OCI-LY7 (cell line): ENCODE measurements around the gene CUL4A. TPM values are rescaled to one million over a fixed set of nuclear protein-coding genes. Genes with fewer than 3 reads are reported as not detected.

ENCODE experiments used
- BruUV-seq: library from RNA; stranded (reverse); fragments of 400-500 nt; replicated peaks from 2 replicates; lab custom pipeline; 2021; lab: Mats Ljungman, UMichigan
- CTCF ChIA-PET: fragments of 300-600 bp; sonication (Branson Sonifier 250); formaldehyde crosslinking; loops from one replicate; lab custom pipeline; 2022; ENCODE audit warnings: antibody characterized with exemption; ENCODE audit not compliant: unreplicated experiment; lab: Charles Lee
- POLR2A ChIA-PET: fragments of 300-600 bp; sonication (Branson Sonifier 250); formaldehyde crosslinking; loops from one replicate; lab custom pipeline; 2022; ENCODE audit warnings: antibody characterized with exemption; lab: Charles Lee
- DNase-seq: peaks from one replicate; pipeline ENCODE4 v3.0.0-alpha.2; 2015; ENCODE audit warnings: low spot score
- H2AFZ ChIP-seq: fragments of 200-600 bp; sonication (generic), shearing (Covaris generic); 2 replicates; pipeline ENCODE4 v1.6.1; 2014; ENCODE audit warnings: mild to moderate bottlenecking, antibody characterized with exemption, low read length, moderate library complexity
- H3K27ac ChIP-seq: fragments of 200-600 bp; sonication (generic); 2 replicates; pipeline ENCODE4 v1.5.1; 2014; ENCODE audit warnings: mixed run types, low read depth, mild to moderate bottlenecking, moderate library complexity, low read length, inconsistent platforms; ENCODE audit not compliant: poor library complexity, severe bottlenecking
- H3K36me3 ChIP-seq: fragments of 200-600 bp; sonication (generic); 2 replicates; pipeline ENCODE4 v1.6.1; 2014; ENCODE audit warnings: mild to moderate bottlenecking, antibody characterized with exemption, low read length, moderate library complexity, mixed read lengths; ENCODE audit not compliant: insufficient read depth
- H3K4me1 ChIP-seq: fragments of 200-600 bp; sonication (generic); 2 replicates; pipeline ENCODE4 v1.5.1; 2014; ENCODE audit warnings: mild to moderate bottlenecking, low read length; ENCODE audit not compliant: insufficient read depth, poor library complexity, severe bottlenecking
- H3K4me2 ChIP-seq: fragments of 200-600 bp; sonication (generic); 2 replicates; pipeline ENCODE4 v1.6.1; 2014; ENCODE audit warnings: mild to moderate bottlenecking, low read length
- H3K4me3 ChIP-seq: fragments of 200-600 bp; sonication (generic); 2 replicates; pipeline ENCODE4 v1.5.1; 2014; ENCODE audit warnings: mild to moderate bottlenecking, low read depth, low read length; ENCODE audit not compliant: poor library complexity, severe bottlenecking
- H3K79me2 ChIP-seq: fragments of 200-600 bp; sonication (generic); 2 replicates; pipeline ENCODE4 v1.6.1; 2016; ENCODE audit warnings: low read depth, mild to moderate bottlenecking, low read length, moderate library complexity, mixed read lengths; ENCODE audit not compliant: insufficient read depth
- H3K9me2 ChIP-seq: fragments of 200-600 bp; sonication (generic); 2 replicates; pipeline ENCODE4 v1.6.1; 2016; ENCODE audit warnings: mild to moderate bottlenecking, low read length, mixed read lengths; ENCODE audit not compliant: insufficient read depth
- H3K9me3 ChIP-seq: fragments of 200-600 bp; sonication (generic); 2 replicates; pipeline ENCODE4 v1.6.1; 2014; ENCODE audit warnings: mild to moderate bottlenecking, mixed run types, low read length, mixed read lengths
- H4K20me1 ChIP-seq: fragments of 200-600 bp; sonication (generic); 2 replicates; pipeline ENCODE4 v1.6.1; 2014; ENCODE audit warnings: mild to moderate bottlenecking, antibody characterized with exemption, low read length, moderate library complexity, mixed read lengths; ENCODE audit not compliant: insufficient read depth
- EZH2phosphoT487 ChIP-seq: fragments of 200-600 bp; sonication (generic); IDR thresholded peaks from 2 replicates; pipeline ENCODE4 v1.6.1; 2018; ENCODE audit warnings: low read depth, borderline replicate concordance, mild to moderate bottlenecking, mixed run types, antibody characterized with exemption, low read length, moderate library complexity, mixed read lengths
- intact Hi-C: fragments of 100-400 bp; cut with micrococcal nuclease; formaldehyde crosslinking; loops from one replicate; pipeline ENCODE4 v1.10.0; 2022; ENCODE audit not compliant: unreplicated experiment
- total RNA-seq, 2 experiments: library from RNA; depleted of rRNA in 1 of 2; stranded (reverse); fragments of >200 nt in 1 of 2; shearing (Covaris generic) in 1 of 2; gene quantifications; 2 replicates each; pipeline ENCODE4 v1.2.3, GENCODE V29; 2014 to 2022
- TF ChIP-seq, protein P1 (sequence below): fragments of 200-600 bp; sonication (generic); conservative IDR thresholded peaks from 2 replicates; pipeline ENCODE4 v1.5.1; 2014; ENCODE audit warnings: mild to moderate bottlenecking, antibody characterized with exemption, low read length, moderate library complexity, mixed read lengths

CUL4A gene
- total RNA-seq, 2 experiments from 2014 or later: 46.6 to 49.8 TPM

DNA sequence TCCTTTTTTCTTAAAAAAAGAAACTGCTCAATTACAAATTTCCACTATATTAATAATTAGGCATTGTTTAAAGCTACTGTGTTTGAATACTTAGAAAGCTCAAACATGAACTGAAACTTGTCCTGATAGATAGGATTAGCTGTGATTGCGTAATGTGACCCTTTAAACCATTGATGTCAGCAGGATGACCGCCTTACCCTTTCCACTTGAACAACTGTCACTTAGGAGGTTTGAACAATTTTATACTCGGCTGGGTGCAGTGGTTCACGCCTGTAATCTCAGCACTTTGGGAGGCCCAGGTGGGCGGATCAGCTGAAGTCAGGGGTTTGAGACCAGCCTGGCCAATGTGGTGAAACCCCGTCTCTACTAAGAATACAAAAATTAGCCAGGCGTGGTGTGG, 90.5 kb downstream of the CUL4A start:
- H3K36me3 ChIP-seq: no peaks in the 10 kb centered on the region
- BruUV-seq: no TSS peak
- H3K9me3 ChIP-seq: no peaks in the 10 kb centered on the region
- peaks cover 24% of the 10 kb centered on the region for H3K79me2 ChIP-seq
- no peak overlapping the region for H3K4me3 ChIP-seq
- POLR2A ChIA-PET: interaction anchor here (0.7 kb wide), 1 partner anchor 82 kb away, joined by 4 read pairs; no protein-coding TSS in a partner anchor
- TF ChIP-seq, protein P1, sequence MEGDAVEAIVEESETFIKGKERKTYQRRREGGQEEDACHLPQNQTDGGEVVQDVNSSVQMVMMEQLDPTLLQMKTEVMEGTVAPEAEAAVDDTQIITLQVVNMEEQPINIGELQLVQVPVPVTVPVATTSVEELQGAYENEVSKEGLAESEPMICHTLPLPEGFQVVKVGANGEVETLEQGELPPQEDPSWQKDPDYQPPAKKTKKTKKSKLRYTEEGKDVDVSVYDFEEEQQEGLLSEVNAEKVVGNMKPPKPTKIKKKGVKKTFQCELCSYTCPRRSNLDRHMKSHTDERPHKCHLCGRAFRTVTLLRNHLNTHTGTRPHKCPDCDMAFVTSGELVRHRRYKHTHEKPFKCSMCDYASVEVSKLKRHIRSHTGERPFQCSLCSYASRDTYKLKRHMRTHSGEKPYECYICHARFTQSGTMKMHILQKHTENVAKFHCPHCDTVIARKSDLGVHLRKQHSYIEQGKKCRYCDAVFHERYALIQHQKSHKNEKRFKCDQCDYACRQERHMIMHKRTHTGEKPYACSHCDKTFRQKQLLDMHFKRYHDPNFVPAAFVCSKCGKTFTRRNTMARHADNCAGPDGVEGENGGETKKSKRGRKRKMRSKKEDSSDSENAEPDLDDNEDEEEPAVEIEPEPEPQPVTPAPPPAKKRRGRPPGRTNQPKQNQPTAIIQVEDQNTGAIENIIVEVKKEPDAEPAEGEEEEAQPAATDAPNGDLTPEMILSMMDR: no peak
- TF ChIP-seq EZH2phosphoT487: no peak
- H3K27ac ChIP-seq: no peak overlapping the region
- intact Hi-C loops: loop anchor here (5.0 kb wide), 1 partner anchor 92 kb away; no protein-coding TSS in a partner anchor
- no peak overlapping the region for H3K4me2 ChIP-seq
- H3K9me2 ChIP-seq: no peaks in the 10 kb centered on the region
- peaks cover 4% of the 10 kb centered on the region; the same call in 1 of the 2 replicates for H4K20me1 ChIP-seq
- DNase-seq: no peak
- CTCF ChIA-PET: no interaction called here
- peaks cover 11% of the 10 kb centered on the region for H3K4me1 ChIP-seq
- H2AFZ ChIP-seq: no peak overlapping the region

DNA sequence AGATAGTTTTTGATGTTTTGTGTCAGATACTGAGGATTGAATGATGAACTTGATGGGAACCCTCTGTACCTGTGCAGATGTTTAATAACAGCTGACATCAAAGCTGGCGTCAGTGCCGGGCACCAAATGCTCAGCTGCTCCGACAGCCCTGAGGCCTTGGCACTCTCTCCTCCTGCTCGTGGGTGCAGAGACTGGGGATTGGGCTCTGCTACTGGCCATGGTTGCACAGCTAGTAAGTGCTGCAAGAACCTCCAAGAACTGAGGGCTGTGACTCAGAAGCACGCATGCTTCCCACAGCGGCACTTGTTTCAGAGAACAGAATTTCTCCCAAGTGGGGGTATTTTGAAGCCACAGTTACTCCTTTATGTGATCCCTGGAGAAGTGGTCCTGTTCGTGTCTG, 93.6 kb downstream of the CUL4A start:
- no TSS peak for BruUV-seq
- no peaks in the 10 kb centered on the region for H3K9me2 ChIP-seq
- TF ChIP-seq, protein P1: no peak
- TF ChIP-seq EZH2phosphoT487: no peak
- H3K4me1 ChIP-seq: peaks cover 8% of the 10 kb centered on the region
- H2AFZ ChIP-seq: no peak overlapping the region
- H3K36me3 ChIP-seq: no peaks in the 10 kb centered on the region; the same call in 1 of the 2 replicates
- no peak overlapping the region for H3K4me3 ChIP-seq
- no peak overlapping the region for H3K4me2 ChIP-seq
- no peaks in the 10 kb centered on the region for H3K9me3 ChIP-seq
- DNase-seq: no peak
- intact Hi-C loops: no loop called here
- H3K79me2 ChIP-seq: peaks cover 18% of the 10 kb centered on the region
- CTCF ChIA-PET: no interaction called here
- no peak overlapping the region for H3K27ac ChIP-seq
- POLR2A ChIA-PET: no interaction called here
- peaks cover 4% of the 10 kb centered on the region; the same call in 1 of the 2 replicates for H4K20me1 ChIP-seq

DNA sequence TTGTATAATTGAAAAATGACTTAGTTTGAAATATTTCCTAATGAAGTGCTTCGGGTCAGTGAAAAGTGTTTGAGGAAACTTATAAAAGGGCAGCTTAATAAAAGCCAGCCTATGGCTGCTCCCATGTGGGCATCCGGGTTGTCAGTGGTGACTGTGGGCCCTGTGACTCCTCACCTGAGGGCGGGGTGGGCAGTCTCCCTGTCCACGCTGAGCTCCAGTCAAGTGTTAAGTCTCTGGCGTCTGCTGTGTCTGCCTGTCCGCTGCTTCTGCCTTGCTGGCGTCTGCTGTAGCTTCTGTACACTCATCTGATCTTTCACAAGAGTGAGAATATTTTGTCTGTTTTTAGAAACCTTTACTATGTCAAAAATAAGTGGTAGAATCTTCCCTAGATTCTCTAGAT, 94.7 kb downstream of the CUL4A start:
- ChIA-PET POLR2A (no interaction called here), CTCF (no interaction called here)
- H3K36me3 ChIP-seq: peaks cover 1% of the 10 kb centered on the region
- no peak for TF ChIP-seq EZH2phosphoT487
- TF ChIP-seq, protein P1: no peak
- no peaks in the 10 kb centered on the region for H4K20me1 ChIP-seq
- DNase-seq: no peak
- no peak overlapping the region for H2AFZ ChIP-seq
- BruUV-seq: no TSS peak
- H3K27ac ChIP-seq: no peak overlapping the region
- no peaks in the 10 kb centered on the region for H3K9me3 ChIP-seq
- H3K4me2 ChIP-seq: no peak overlapping the region
- H3K4me3 ChIP-seq: no peak overlapping the region
- intact Hi-C loops: no loop called here
- peaks cover 10% of the 10 kb centered on the region for H3K79me2 ChIP-seq
- no peaks in the 10 kb centered on the region for H3K4me1 ChIP-seq
- H3K9me2 ChIP-seq: no peaks in the 10 kb centered on the region
